GM12878 (cell line): ENCODE data around the gene ARSA. TPM values are rescaled to one million over a fixed set of nuclear protein-coding genes. Genes with fewer than 3 reads are reported as not detected.
A peak's percentile ranks its signal among the peaks of the same experiment; 100 is the strongest.

ENCODE experiments used
- ATAC-seq: fragments of 200-7000 bp; cut with Tn5 transposase; 3 replicates; pipeline ENCODE4 v1.9.1; 2020; ENCODE audit warnings: mild to moderate bottlenecking, moderate library complexity
- Bru-seq: library from RNA; stranded (reverse); fragments of 400-500 nt; gene quantifications from one replicate; lab custom pipeline; 2021; lab: Mats Ljungman, UMichigan
- BruChase-seq, 2 experiments: library from RNA; stranded (reverse); fragments of 400-500 nt; gene quantifications; one replicate each; lab custom pipeline; 2021; lab: Mats Ljungman, UMichigan
- BruUV-seq: library from RNA; stranded (reverse); fragments of 400-500 nt; replicated peaks from 2 replicates; lab custom pipeline; 2021; lab: Mats Ljungman, UMichigan
- CTCF ChIA-PET: fragments of 300-600 bp; sonication (Branson Sonifier 250); formaldehyde crosslinking; extraction: SDS; loops from one replicate; lab custom pipeline; 2021; ENCODE audit warnings: inconsistent platforms; lab: Yijun Ruan, JAX
- POLR2A ChIA-PET: fragments of 350-600 bp; formaldehyde crosslinking; extraction: SDS; loops from one replicate; lab custom pipeline; 2021; ENCODE audit warnings: inconsistent platforms; lab: Charles Lee
- RAD21 ChIA-PET: fragments of 300-600 bp; sonication (Branson Sonifier 250); formaldehyde crosslinking; loops from one replicate; lab custom pipeline; 2023; ENCODE audit warnings: antibody characterized with exemption; ENCODE audit not compliant: unreplicated experiment; lab: Charles Lee
- SMC1A ChIA-PET: fragments of 300-600 bp; sonication (Branson Sonifier 250); formaldehyde crosslinking; loops from one replicate; lab custom pipeline; 2023; ENCODE audit not compliant: unreplicated experiment, uncharacterized antibody; lab: Charles Lee
- DNase-seq: peaks from one replicate; pipeline ENCODE4 v3.0.0-alpha.2; 2011; ENCODE audit warnings: low read depth, low spot score
- FAIRE-seq: peaks from 3 replicates; lab custom pipeline; 2011; peaks lifted over from hg19 to GRCh38; lab: Jason Lieb, UNC
- H2AFZ ChIP-seq: 2 replicates; pipeline ENCODE4 v1.6.0; 2011; ENCODE audit warnings: low read depth, low read length, control low read depth; ENCODE audit not compliant: control insufficient read depth
- H3K27ac ChIP-seq: 2 replicates; pipeline ENCODE4 v1.5.1; 2011; ENCODE audit warnings: control low read depth; ENCODE audit not compliant: control insufficient read depth, insufficient read depth
- H3K27me3 ChIP-seq, 2 experiments: replicated peaks in 1 of 2; 2 replicates each; pipeline versions ENCODE4 v1.6.0 to v1.6.1; 2011; ENCODE audit warnings: low read length in 1 of 2; ENCODE audit not compliant: control insufficient read depth in 2 of 2, insufficient read depth in 2 of 2
- H3K36me3 ChIP-seq, 2 experiments: 2 replicates each; pipeline ENCODE4 v1.5.1; 2011; ENCODE audit warnings: low read length in 1 of 2; ENCODE audit not compliant: control insufficient read depth in 2 of 2, insufficient read depth in 2 of 2
- H3K4me1 ChIP-seq: 2 replicates; pipeline ENCODE4 v1.6.1; 2011; ENCODE audit warnings: mild to moderate bottlenecking, low read length, moderate library complexity, mixed read lengths; ENCODE audit not compliant: control insufficient read depth, insufficient read depth
- H3K4me2 ChIP-seq: 2 replicates; pipeline ENCODE4 v1.6.0; 2011; ENCODE audit warnings: control low read depth; ENCODE audit not compliant: control insufficient read depth, insufficient read depth
- H3K4me3 ChIP-seq: fragments of 200-600 bp; sonication (generic); 2 replicates; pipeline ENCODE4 v1.5.1; 2016
- H3K79me2 ChIP-seq: 2 replicates; pipeline ENCODE4 v1.6.0; 2011; ENCODE audit warnings: low read length; ENCODE audit not compliant: control insufficient read depth, insufficient read depth
- H3K9ac ChIP-seq: 2 replicates; pipeline ENCODE4 v1.8.0; 2011; ENCODE audit warnings: low read length, control low read depth, mixed read lengths; ENCODE audit not compliant: control insufficient read depth, insufficient read depth
- H3K9me3 ChIP-seq: replicated peaks from 3 replicates; pipeline ENCODE4 v1.5.1; 2011; ENCODE audit warnings: mild to moderate bottlenecking, low read length; ENCODE audit not compliant: control insufficient read depth, insufficient read depth
- H4K20me1 ChIP-seq: 2 replicates; pipeline ENCODE4 v1.6.0; 2011; ENCODE audit not compliant: control insufficient read depth, insufficient read depth
- IKZF1 ChIP-seq: fragments of 450-650 bp; conservative IDR thresholded peaks from 2 replicates; pipeline ENCODE4 v1.6.1; 2017; ENCODE audit warnings: antibody characterized with exemption, mild to moderate bottlenecking
- IRF4 ChIP-seq: IDR thresholded peaks from 2 replicates; pipeline ENCODE4 v1.6.1; 2011; ENCODE audit warnings: low read depth, low read length
- MTA2 ChIP-seq: fragments of 450-650 bp; IDR thresholded peaks from 2 replicates; pipeline ENCODE4 v1.6.1; 2016; ENCODE audit warnings: low read depth, mild to moderate bottlenecking, moderate library complexity
- NKRF ChIP-seq: fragments of 450-650 bp; conservative IDR thresholded peaks from 2 replicates; pipeline ENCODE4 v1.6.1; 2017; ENCODE audit warnings: mild to moderate bottlenecking, moderate library complexity
- NR2C1 ChIP-seq: fragments of 450-650 bp; IDR thresholded peaks from 2 replicates; pipeline ENCODE4 v1.6.1; 2017; ENCODE audit warnings: antibody characterized with exemption, mild to moderate bottlenecking, moderate library complexity
- POLR2AphosphoS2 ChIP-seq: IDR thresholded peaks from 2 replicates; pipeline ENCODE4 v1.6.1; 2011; ENCODE audit warnings: low read depth, mild to moderate bottlenecking, low read length, improper control_type of control experiment, moderate library complexity
- RAD51 ChIP-seq: fragments of 450-650 bp; IDR thresholded peaks from 2 replicates; pipeline ENCODE4 v1.6.1; 2016; ENCODE audit warnings: moderate library complexity, mild to moderate bottlenecking, inconsistent platforms
- RCOR1 ChIP-seq: conservative IDR thresholded peaks from 2 replicates; pipeline ENCODE4 v1.6.1; 2012; ENCODE audit warnings: low read depth, low read length, improper control_type of control experiment
- SIN3A ChIP-seq: IDR thresholded peaks from 2 replicates; pipeline ENCODE4 v1.6.1; 2012; ENCODE audit warnings: low read depth, low read length, improper control_type of control experiment
- SMAD1 ChIP-seq: fragments of 450-650 bp; IDR thresholded peaks from 2 replicates; pipeline ENCODE4 v1.6.1; 2018; ENCODE audit warnings: mild to moderate bottlenecking, low read depth; ENCODE audit not compliant: partially characterized antibody
- SMARCA5 ChIP-seq: fragments of 450-650 bp; IDR thresholded peaks from 2 replicates; pipeline ENCODE4 v1.6.1; 2017; ENCODE audit warnings: mild to moderate bottlenecking
- SP1 ChIP-seq: IDR thresholded peaks from one replicate; pipeline ENCODE4 v1.6.1; 2011; ENCODE audit warnings: low read depth, low read length
- WGBS: methylation state at CpG from one replicate; pipeline ENCODE4 v1.1.6; 2016; ENCODE audit warnings: low lambda C conversion rate; ENCODE audit not compliant: insufficient replicate concordance, insufficient coverage; ENCODE audit errors: missing lambda C conversion rate; 5-methylcytosine and 5-hydroxymethylcytosine counted together
- in situ Hi-C: fragments of 300-500 bp; cut with MboI; formaldehyde crosslinking; loops from 9 replicates; pipeline ENCODE4 v1.14.3; 2018; ENCODE audit warnings: mixed read lengths
- intact Hi-C: fragments of 100-400 bp; cut with micrococcal nuclease; formaldehyde crosslinking; loops from one replicate; pipeline ENCODE4 v1.14.2; 2022; ENCODE audit not compliant: unreplicated experiment
- long read RNA-seq, 2 experiments: library from polyadenylated mRNA; unstranded; transcript quantifications; one replicate each; pipeline ENCODE4 v2.0.0, GENCODE V29; 2019 to 2020
- polyA minus RNA-seq, 3 experiments: library from RNA; depleted of rRNA, polyadenylated mRNA; stranded (reverse); fragments of >200 nt; gene quantifications; 2 replicates each; pipeline ENCODE4 v1.2.3, GENCODE V29; 2011
- polyA plus RNA-seq, 11 experiments: library from polyadenylated mRNA; depleted of rRNA in 4 of 11; unstranded in 6 of 11; stranded (reverse) in 5 of 11; fragments of >200 nt; fragmentation: Nextera tagmentation in 4 of 11; fragmentation: Illumina TruSeq in 1 of 11; extraction: Ambion mirVana in 4 of 11; extraction: Trizol in 1 of 11; gene quantifications; 1 replicate in 1 of 11; 2 replicates in 10 of 11; pipeline versions ENCODE4 v1.2.1 to v1.2.3, GENCODE V29; 2011 to 2016; ENCODE audit warnings: inconsistent platforms in 2 of 11, missing spikeins in 2 of 11, low read depth in 1 of 11
- total RNA-seq, 4 experiments: library from RNA; depleted of rRNA in 3 of 4; stranded (reverse); fragments of >200 nt in 3 of 4; fragmentation: Illumina TruSeq in 1 of 4; extraction: Trizol in 1 of 4; gene quantifications; 2 replicates each; pipeline versions ENCODE4 v1.2.1 to v1.2.3, GENCODE V29; 2013 to 2021
- TF ChIP-seq, protein P1 (sequence below): IDR thresholded peaks from 2 replicates; pipeline ENCODE4 v1.6.1; 2011; ENCODE audit warnings: mild to moderate bottlenecking, low read depth, low read length, moderate library complexity; ENCODE audit not compliant: insufficient replicate concordance

Gene ARSA
- total RNA-seq (2013; cell fraction: nucleolus; rRNA removed), result 16.9 and 17.4 TPM in 2 replicates
- 16.7 and 18.9 TPM in 2 replicates for total RNA-seq (2014; rRNA removed)
- total RNA-seq (2014; rRNA removed; fragmentation: Illumina TruSeq; extraction: Trizol), result 3.2 and 3.7 TPM in 2 replicates
- 24.5 and 26.3 TPM in 2 replicates for total RNA-seq (2021)
- 4.9 TPM for polyA plus RNA-seq (2011; ENCODE audit: low read depth)
- polyA plus RNA-seq (2011; rRNA removed), result 1.3 and 5.4 TPM in 2 replicates
- 5.4 and 8.9 TPM in 2 replicates for polyA plus RNA-seq (2011; cell fraction: cytosol; rRNA removed)
- polyA plus RNA-seq (2011; cell fraction: nucleus; rRNA removed), result 63.6 and 77.8 TPM in 2 replicates
- 15.5 and 16.4 TPM in 2 replicates for polyA plus RNA-seq (2012)
- polyA plus RNA-seq (2014; fragmentation: Illumina TruSeq; extraction: Trizol), result 0.21 and 2.6 TPM in 2 replicates
- polyA plus RNA-seq (2014; fragmentation: Nextera tagmentation; extraction: Ambion mirVana), result 1 to 10 TPM in 1 of 2 experiments, under 1 TPM in 1; 0.39 to 1.7 TPM
- polyA plus RNA-seq (2014; rRNA removed), result 22.1 and 24.3 TPM in 2 replicates
- polyA plus RNA-seq (2016; fragmentation: Nextera tagmentation; extraction: Ambion mirVana), result 10 to 100 TPM; 14.2 to 14.3 TPM
- polyA minus RNA-seq (2011; rRNA and poly(A)+ RNA removed), result 1.7 and 3.0 TPM in 2 replicates
- polyA minus RNA-seq (2011; cell fraction: cytosol; rRNA and poly(A)+ RNA removed), result 2.9 and 4.7 TPM in 2 replicates
- 11.1 and 20.8 TPM in 2 replicates for polyA minus RNA-seq (2011; cell fraction: nucleus; rRNA and poly(A)+ RNA removed)
- percentile 60 among the genes with signal in this experiment for Bru-seq, nascent RNA
- percentile 53 among the genes with signal in this experiment for BruChase-seq, experiment 1, labeled RNA remaining after a 6-hour chase
- percentile 53 among the genes with signal in this experiment for BruChase-seq, experiment 2, labeled RNA remaining after a 2-hour chase
- long read RNA-seq, experiment 1, partial matches to known transcripts, result 1 of 11 reads
- long read RNA-seq, experiment 1, other reads (novel, unspliced or antisense), result 0 of 11 reads
- long read RNA-seq, experiment 2, result 0 reads

DNA sequence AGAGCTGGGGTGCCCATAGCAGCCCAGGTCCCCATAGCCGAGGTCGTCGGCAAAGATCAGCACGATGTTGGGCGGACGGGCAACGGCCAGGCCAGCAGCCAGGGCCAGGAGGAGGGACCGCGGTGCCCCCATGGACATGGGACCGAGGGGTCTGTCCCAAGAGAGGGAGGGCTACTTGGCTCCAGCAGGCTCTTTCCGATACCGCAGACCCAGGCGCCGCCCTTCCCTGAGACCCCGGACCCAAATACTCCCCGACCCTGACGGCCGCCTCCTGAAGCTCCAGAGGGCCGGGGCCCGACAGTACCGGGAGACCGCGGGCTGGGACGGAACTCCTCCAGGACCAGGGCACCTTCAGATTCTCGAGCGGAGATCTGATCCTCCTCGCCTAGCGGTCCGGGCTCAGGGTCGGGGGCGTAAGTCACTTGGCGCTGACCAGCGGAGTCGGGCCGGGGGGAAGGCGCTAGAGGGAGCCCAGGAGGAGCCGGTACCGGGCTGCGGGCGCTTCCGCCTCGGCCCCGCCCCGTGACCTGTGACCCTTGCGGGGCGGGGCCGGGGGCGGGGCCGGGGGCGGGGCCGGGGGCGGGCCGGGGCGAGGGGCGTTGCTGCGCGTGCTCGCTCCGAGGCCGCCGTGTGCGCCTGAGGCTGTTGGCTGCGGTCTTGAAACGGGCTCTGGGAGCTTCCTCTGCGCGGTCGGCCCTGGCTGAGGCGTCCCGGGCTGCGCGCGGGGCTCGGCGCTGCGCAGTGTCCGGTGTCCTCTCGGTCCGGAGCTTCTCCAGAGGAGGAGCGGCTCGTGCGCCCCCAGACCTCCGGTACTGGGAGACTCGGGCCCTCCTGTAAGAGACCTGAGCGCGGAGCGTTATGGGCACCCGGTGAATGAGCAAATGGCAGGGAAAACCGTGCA lies at the start of gene ARSA:
ARSA (minus strand) TSS at position 511 of the 901 bp plus-strand sequence; CDS start at position 138, 373 bp downstream.
- peaks cover 11% of the 10 kb centered on the region for H3K79me2 ChIP-seq
- peaks cover 7% of the 10 kb centered on the region for H3K4me1 ChIP-seq
- ChIA-PET POLR2A (interaction anchor here (0.6 to 2.2 kb wide), 4 partner anchors 46 to 303 kb away, joined by 3 to 6 read pairs (median 4); partner anchors contain the start of genes CHKB and SYCE3), RAD21 (interaction anchor here (0.8 kb wide), 1 partner anchor 120 kb away, joined by 3 read pairs; the partner anchor contains the start of genes LMF2 and NCAPH2), CTCF (interaction anchor here (1.0 to 1.3 kb wide), 2 partner anchors 72 to 102 kb away, joined by 3 read pairs; partner anchors contain the start of gene SCO2), SMC1A (interaction anchor here (1.1 kb wide), 1 partner anchor 64 kb away, joined by 5 read pairs; no protein-coding TSS in a partner anchor)
- H4K20me1 ChIP-seq, result no peaks in the 10 kb centered on the region
- peak within 1 kb of the TSS; percentile 95 for H3K4me3 ChIP-seq
- H3K36me3 ChIP-seq, result no peaks in the 10 kb centered on the region; a peak in 2 of 4 replicates
- H3K4me2 ChIP-seq, result peak within 1 kb of the TSS; percentile 85
- peak within 1 kb of the TSS; percentile 87 for H3K9ac ChIP-seq
- FAIRE-seq (peak; percentile 62), DNase-seq (peak; percentile 11), ATAC-seq (peak; percentile 96)
- H3K9me3 ChIP-seq, result no peaks in the 10 kb centered on the region
- H3K27ac ChIP-seq, result peak within 1 kb of the TSS; percentile 79
- intact Hi-C loops (no loop called here), in situ Hi-C loops (no loop called here)
- under 1% methylated on average over 69 of the region's 88 CpGs for WGBS
- H2AFZ ChIP-seq, result peak within 1 kb of the TSS; percentile 93
- no peaks in the 10 kb centered on the region for H3K27me3 ChIP-seq
- TSS peak; percentile 86 for BruUV-seq
- TF ChIP-seq RAD51 (no peak), SMAD1 (no peak), SMARCA5 (no peak), MTA2 (no peak), IKZF1 (0 out of 2 replicates have a peak, but pooled peaks have one; percentile 13), NR2C1 (peak; percentile 92), POLR2AphosphoS2 (no peak), NKRF (0 out of 2 replicates have a peak, but pooled peaks have one; percentile 13), RCOR1 (no peak), SP1 (no peak), IRF4 (no peak), SIN3A (peak; percentile 39; the same call in 1 of the 2 replicates)
- TF ChIP-seq, protein P1, sequence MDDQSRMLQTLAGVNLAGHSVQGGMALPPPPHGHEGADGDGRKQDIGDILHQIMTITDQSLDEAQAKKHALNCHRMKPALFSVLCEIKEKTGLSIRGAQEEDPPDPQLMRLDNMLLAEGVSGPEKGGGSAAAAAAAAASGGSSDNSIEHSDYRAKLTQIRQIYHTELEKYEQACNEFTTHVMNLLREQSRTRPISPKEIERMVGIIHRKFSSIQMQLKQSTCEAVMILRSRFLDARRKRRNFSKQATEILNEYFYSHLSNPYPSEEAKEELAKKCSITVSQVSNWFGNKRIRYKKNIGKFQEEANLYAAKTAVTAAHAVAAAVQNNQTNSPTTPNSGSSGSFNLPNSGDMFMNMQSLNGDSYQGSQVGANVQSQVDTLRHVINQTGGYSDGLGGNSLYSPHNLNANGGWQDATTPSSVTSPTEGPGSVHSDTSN, result no peak
